Measurements from ENCODE around the gene NLN.

The NLN gene

DNA sequence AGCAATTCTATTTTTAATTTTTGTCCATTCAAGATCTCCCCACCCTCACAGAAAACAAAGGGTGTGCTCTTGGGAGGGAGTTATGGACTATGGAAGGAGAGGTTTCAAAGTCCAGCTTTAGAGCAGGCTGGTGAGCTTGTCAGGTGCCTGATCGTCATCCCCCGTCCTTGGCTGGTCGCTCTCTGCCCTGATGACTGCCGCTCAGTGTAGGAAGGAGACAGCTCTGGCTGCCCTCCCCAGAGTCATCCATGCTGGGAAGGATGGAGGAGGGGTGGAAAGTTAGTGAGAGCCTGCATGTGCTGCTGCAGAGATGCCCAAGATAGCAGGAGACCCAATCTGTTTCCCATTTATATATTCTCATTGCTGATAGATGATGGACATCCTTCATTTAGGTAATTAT, 96.6 kb downstream of the NLN start:
- Histone ChIP-seq H2AFZ (ENCODE audit: low read length) (no peak overlapping the region), H4K20me1 (ENCODE audit: insufficient read depth, low read length, poor library complexity, severe bottlenecking) (no peaks in the 10 kb centered on the region), H3K79me2 (ENCODE audit: insufficient read depth, low read length) (no peaks in the 10 kb centered on the region), H3K9me2 (replicated peaks; ENCODE audit: low read depth, low read length) (no peaks in the 10 kb centered on the region), H3K9me3 (ENCODE audit: insufficient read depth, low read depth, low read length) (no peaks in the 10 kb centered on the region), H3K4me3 (ENCODE audit: low read length, poor library complexity, severe bottlenecking) (no peak overlapping the region), H3K36me3 (ENCODE audit: insufficient read depth, low read length) (no peaks in the 10 kb centered on the region), H3F3A (ENCODE audit: low read depth) (peaks cover under 1% of the 10 kb centered on the region; the same call in 1 of the 2 replicates), H3K9ac (ENCODE audit: low read depth, low read length, poor library complexity, severe bottlenecking) (no peak overlapping the region), H3K27me3 (ENCODE audit: insufficient read depth, low read length, poor library complexity, severe bottlenecking) (no peaks in the 10 kb centered on the region), H3K4me2 (ENCODE audit: low read depth, low read length, poor library complexity, severe bottlenecking) (no peak overlapping the region), H3K4me1 (ENCODE audit: insufficient read depth, low read length, poor library complexity, severe bottlenecking) (peaks cover 10% of the 10 kb centered on the region)
- no peak for TF ChIP-seq EZH2phosphoT487 (IDR thresholded peaks at IDR 0.05; ENCODE audit: borderline replicate concordance)
- TF ChIP-seq, protein P1, sequence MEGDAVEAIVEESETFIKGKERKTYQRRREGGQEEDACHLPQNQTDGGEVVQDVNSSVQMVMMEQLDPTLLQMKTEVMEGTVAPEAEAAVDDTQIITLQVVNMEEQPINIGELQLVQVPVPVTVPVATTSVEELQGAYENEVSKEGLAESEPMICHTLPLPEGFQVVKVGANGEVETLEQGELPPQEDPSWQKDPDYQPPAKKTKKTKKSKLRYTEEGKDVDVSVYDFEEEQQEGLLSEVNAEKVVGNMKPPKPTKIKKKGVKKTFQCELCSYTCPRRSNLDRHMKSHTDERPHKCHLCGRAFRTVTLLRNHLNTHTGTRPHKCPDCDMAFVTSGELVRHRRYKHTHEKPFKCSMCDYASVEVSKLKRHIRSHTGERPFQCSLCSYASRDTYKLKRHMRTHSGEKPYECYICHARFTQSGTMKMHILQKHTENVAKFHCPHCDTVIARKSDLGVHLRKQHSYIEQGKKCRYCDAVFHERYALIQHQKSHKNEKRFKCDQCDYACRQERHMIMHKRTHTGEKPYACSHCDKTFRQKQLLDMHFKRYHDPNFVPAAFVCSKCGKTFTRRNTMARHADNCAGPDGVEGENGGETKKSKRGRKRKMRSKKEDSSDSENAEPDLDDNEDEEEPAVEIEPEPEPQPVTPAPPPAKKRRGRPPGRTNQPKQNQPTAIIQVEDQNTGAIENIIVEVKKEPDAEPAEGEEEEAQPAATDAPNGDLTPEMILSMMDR (conservative IDR thresholded peaks at IDR 0.05; ENCODE audit: low read length): no peak

DNA sequence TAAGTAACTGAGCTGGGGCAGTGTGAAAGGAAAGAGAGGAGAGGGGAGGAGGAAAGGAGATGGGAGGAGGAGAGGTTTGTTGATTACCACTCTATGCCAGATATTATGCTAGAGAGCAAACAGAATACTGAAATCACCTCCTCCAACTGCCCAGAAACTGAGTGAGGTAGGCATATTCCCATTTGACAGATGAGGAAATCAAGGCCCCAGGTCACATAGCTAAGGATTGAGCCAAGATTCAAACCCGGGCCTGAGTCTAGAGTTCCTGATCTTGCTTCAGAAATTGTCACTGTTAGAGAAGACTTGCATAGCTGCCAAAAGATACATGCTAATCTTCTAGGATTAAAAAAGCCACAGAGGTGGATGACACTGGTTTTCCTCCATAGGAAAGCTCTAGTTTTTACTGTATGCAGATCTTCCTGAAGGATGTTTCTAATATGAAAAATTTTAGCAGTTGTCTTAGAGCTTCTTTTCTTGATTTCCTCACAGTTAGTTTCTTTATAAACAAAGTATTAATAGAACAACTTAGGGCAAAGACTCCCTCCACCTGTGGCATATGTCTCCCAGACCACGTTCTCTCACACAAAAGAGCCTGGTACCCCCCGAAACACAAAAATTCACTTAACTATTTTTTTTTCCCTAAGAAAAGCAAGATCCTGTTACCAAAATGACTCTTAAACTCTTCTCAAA, 97.4 kb downstream of the NLN start:
- H4K20me1 ChIP-seq (ENCODE audit: insufficient read depth, low read length, poor library complexity, severe bottlenecking): no peaks in the 10 kb centered on the region
- H3K4me2 ChIP-seq (ENCODE audit: low read depth, low read length, poor library complexity, severe bottlenecking): no peak overlapping the region
- H3K4me3 ChIP-seq (ENCODE audit: low read length, poor library complexity, severe bottlenecking): no peak overlapping the region
- no peaks in the 10 kb centered on the region for H3K27me3 ChIP-seq (ENCODE audit: insufficient read depth, low read length, poor library complexity, severe bottlenecking)
- H3K9ac ChIP-seq (ENCODE audit: low read depth, low read length, poor library complexity, severe bottlenecking): no peak overlapping the region
- H2AFZ ChIP-seq (ENCODE audit: low read length): no peak overlapping the region
- no peak for TF ChIP-seq EZH2phosphoT487 (IDR thresholded peaks at IDR 0.05; ENCODE audit: borderline replicate concordance)
- TF ChIP-seq, protein P1 (conservative IDR thresholded peaks at IDR 0.05; ENCODE audit: low read length): no peak
- H3K9me2 ChIP-seq (replicated peaks; ENCODE audit: low read depth, low read length): no peaks in the 10 kb centered on the region
- H3K79me2 ChIP-seq (ENCODE audit: insufficient read depth, low read length): no peaks in the 10 kb centered on the region
- H3K4me1 ChIP-seq (ENCODE audit: insufficient read depth, low read length, poor library complexity, severe bottlenecking): peaks cover 10% of the 10 kb centered on the region
- H3K36me3 ChIP-seq (ENCODE audit: insufficient read depth, low read length): no peaks in the 10 kb centered on the region
- no peaks in the 10 kb centered on the region for H3K9me3 ChIP-seq (ENCODE audit: insufficient read depth, low read depth, low read length)
- peaks cover 4% of the 10 kb centered on the region; the same call in 1 of the 2 replicates for H3F3A ChIP-seq (ENCODE audit: low read depth)

DNA sequence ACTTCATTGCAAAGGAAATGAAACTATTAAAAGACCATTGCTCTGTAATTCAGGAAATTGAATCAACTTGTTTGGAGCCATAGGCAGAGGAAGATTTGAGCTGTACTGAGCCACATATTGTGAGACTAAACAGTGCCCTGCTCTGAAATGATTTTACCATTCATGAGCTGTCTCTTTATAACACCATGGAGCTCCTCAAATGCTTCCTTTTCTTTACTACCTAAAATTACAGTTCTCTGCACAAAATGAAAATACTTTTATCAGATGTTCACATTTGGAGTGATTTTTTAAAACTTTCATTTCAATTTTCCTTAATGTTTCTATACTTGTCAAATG, 97.9 kb downstream of the NLN start:
- Histone ChIP-seq H4K20me1 (ENCODE audit: insufficient read depth, low read length, poor library complexity, severe bottlenecking) (no peaks in the 10 kb centered on the region), H3K79me2 (ENCODE audit: insufficient read depth, low read length) (no peaks in the 10 kb centered on the region), H3K4me3 (ENCODE audit: low read length, poor library complexity, severe bottlenecking) (no peak overlapping the region), H3F3A (ENCODE audit: low read depth) (peaks cover 4% of the 10 kb centered on the region; the same call in 1 of the 2 replicates), H2AFZ (ENCODE audit: low read length) (no peak overlapping the region), H3K4me2 (ENCODE audit: low read depth, low read length, poor library complexity, severe bottlenecking) (no peak overlapping the region), H3K9me2 (replicated peaks; ENCODE audit: low read depth, low read length) (no peaks in the 10 kb centered on the region), H3K36me3 (ENCODE audit: insufficient read depth, low read length) (no peaks in the 10 kb centered on the region), H3K9ac (ENCODE audit: low read depth, low read length, poor library complexity, severe bottlenecking) (no peak overlapping the region), H3K27me3 (ENCODE audit: insufficient read depth, low read length, poor library complexity, severe bottlenecking) (no peaks in the 10 kb centered on the region), H3K9me3 (ENCODE audit: insufficient read depth, low read depth, low read length) (no peaks in the 10 kb centered on the region), H3K4me1 (ENCODE audit: insufficient read depth, low read length, poor library complexity, severe bottlenecking) (peaks cover 10% of the 10 kb centered on the region)
- no peak for TF ChIP-seq EZH2phosphoT487 (IDR thresholded peaks at IDR 0.05; ENCODE audit: borderline replicate concordance)
- TF ChIP-seq, protein P1 (conservative IDR thresholded peaks at IDR 0.05; ENCODE audit: low read length): no peak
